Activated T-helper 1 cell treated with anti-CD3 and anti-CD28 coated beads, Interleukin-12 subunit alpha, Interleukin-12 subunit beta, Interleukin-2, Interleukin-4 antibody, amounts not matched to agents 30 ng/mL and 10 ng/mL and 1 ng/mL, durations not matched to agents 14 hours and 24 hours and 36 hours (primary cell): ENCODE results near the gene ACAA1. TPM values are rescaled to one million over a fixed set of nuclear protein-coding genes. Genes with fewer than 3 reads are reported as not detected.

Experiments
- DNase-seq: peaks from one replicate; pipeline ENCODE4 v3.0.0; 2021; ENCODE audit warnings: low spot score
- H3K27ac Mint-ChIP-seq: one replicate; pipeline ENCODE4 v1.8.0; 2021; ENCODE audit warnings: mild to moderate bottlenecking, mixed read lengths
- H3K27me3 Mint-ChIP-seq: one replicate; pipeline ENCODE4 v1.8.0; 2022; ENCODE audit warnings: mild to moderate bottlenecking, moderate library complexity, mixed read lengths; ENCODE audit not compliant: insufficient read depth
- H3K36me3 Mint-ChIP-seq: one replicate; pipeline ENCODE4 v1.8.0; 2021; ENCODE audit warnings: low read depth, mixed read lengths
- H3K4me1 Mint-ChIP-seq: one replicate; pipeline ENCODE4 v1.8.0; 2021; ENCODE audit warnings: low read depth, mixed read lengths
- H3K4me3 Mint-ChIP-seq: one replicate; pipeline ENCODE4 v1.8.0; 2021; ENCODE audit warnings: mild to moderate bottlenecking, moderate library complexity, mixed read lengths
- H3K9me3 Mint-ChIP-seq: one replicate; pipeline ENCODE4 v1.8.0; 2021; ENCODE audit warnings: mixed read lengths
- intact Hi-C: fragments of 100-400 bp; cut with micrococcal nuclease; formaldehyde crosslinking; loops from one replicate; pipeline ENCODE4 v1.15.1; 2024
- total RNA-seq: library from RNA; stranded (reverse); gene quantifications from 2 replicates; pipeline ENCODE4 v1.2.3, GENCODE V29; 2022

ACAA1 gene
- total RNA-seq, 1 donor from 2014 or later, result 69.3 TPM

DNA sequence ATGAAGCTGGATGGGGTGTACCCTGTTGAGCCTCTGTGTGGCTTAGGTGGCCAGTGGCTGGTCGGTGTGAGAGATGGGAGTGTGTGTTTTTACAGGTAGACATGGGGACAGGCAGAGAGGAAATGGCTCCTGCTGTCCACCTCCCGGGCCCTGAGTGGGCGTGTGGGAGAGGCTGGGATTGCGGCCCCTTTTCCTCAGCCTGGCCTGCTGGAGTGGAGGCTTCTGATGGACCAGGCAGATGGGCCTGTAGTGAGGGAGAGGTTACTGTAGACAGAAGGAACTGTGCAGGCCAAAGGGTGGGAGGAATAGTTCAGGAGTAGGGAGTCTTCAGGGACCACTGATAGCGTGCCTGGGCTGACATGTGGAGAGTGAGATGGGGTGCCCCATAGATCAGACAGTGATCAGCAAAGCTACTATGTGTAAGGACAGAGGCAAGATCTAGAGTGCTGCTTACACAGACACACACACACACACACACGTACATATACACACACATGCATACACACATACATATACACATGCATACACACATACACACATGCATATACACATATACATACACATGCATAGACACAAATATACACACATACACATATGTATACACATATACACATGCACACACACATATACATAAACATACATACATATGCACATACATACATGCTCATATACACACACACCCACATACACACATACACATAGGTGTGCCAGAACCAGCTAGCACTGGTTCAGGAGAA lies 26.4 kb downstream of the ACAA1 start:
- peaks cover 4% of the 10 kb centered on the region for H3K9me3 Mint-ChIP-seq
- no peak overlapping the region for H3K27ac Mint-ChIP-seq
- DNase-seq, result no peak
- H3K36me3 Mint-ChIP-seq, result no peaks in the 10 kb centered on the region
- no peak overlapping the region for H3K4me3 Mint-ChIP-seq
- peaks cover 6% of the 10 kb centered on the region for H3K27me3 Mint-ChIP-seq
- intact Hi-C loops, result no loop called here
- no peaks in the 10 kb centered on the region for H3K4me1 Mint-ChIP-seq

DNA sequence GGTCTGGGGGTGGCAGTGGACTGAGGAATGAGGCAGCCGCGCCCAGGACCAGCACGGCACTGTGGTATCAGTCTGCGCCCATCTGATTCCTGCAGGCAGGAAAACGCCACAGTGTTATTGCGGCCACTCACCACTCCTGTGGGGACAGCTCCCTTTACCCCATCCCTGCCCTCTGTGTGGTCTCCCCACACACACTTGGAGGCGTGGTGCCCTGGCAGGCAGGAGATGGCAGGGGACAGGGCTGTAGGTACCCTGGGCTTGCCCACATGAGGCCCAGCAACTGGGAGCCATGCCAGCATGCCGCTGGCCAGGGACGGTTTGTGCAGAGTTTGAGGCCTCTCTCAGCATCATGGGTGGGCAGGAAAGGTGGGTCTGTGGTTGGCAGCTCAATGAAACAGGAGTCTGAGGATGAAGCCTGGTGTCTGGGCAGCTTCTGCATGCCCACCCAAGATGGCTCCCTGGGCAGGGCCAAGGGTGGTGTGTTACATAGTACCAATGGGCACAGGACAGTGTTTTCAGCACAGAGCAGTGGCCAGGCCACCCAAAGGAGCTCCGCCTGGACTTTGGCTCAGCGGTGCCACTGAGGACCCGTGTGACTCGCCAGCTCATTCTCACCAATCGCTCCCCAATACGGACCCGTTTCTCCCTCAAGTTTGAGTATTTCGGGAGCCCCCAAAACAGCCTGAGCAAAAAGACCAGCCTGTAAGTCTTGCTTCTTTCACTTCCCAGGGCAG lies 27.2 kb downstream of the ACAA1 start:
- intact Hi-C loops, result no loop called here
- DNase-seq, result no peak
- no peaks in the 10 kb centered on the region for H3K36me3 Mint-ChIP-seq
- H3K27me3 Mint-ChIP-seq, result peaks cover 10% of the 10 kb centered on the region
- no peaks in the 10 kb centered on the region for H3K4me1 Mint-ChIP-seq
- no peak overlapping the region for H3K27ac Mint-ChIP-seq
- peaks cover 5% of the 10 kb centered on the region for H3K9me3 Mint-ChIP-seq
- no peak overlapping the region for H3K4me3 Mint-ChIP-seq

DNA sequence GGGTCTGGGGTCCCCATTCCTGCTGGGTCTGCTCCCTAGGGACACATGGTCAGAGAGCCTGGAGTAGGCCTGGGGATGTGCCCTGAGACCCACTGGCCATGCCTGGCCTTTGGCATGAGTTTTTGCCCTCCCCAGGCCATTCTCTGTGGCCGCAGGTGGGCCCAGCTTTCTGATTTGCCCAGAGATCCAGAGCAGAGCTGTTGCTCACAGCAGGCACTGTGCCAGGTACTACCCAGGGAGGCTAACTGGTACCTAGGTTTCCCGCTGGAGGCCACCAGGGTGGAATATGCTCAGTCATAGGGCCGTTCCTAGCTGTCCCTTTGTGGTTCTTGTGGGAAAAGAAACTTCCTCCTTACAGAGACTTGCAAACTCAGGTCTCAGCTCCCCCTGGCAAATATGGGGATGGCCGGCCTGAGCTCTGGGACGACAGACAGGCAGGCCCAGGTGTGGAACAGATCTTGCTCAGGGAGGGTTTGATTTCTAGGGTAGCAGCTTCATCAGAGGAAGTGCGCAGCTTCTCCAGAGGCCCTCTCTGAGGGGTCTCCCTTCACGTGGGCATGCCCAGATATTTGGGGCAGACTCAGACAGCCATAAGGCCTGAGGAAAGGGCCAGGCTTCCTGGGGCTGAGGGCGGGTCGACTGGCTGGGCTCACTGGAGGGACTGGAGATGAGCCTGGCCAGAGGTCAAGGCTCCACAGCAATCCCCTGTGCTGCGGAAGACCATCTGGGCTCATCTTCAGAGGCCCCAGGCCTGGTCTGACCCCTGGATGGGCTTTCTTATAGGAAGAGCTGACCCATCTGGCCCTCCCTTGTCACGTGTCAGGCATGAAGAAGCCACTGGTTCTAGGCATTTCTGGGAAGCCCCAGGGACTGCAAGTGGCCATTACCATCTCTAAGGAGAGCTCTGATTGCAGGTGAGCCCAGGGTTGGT lies 28.0 kb downstream of the ACAA1 start:
- no peak for DNase-seq
- Mint-ChIP-seq H3K4me3 (no peak overlapping the region), H3K27me3 (peaks cover 11% of the 10 kb centered on the region), H3K36me3 (no peaks in the 10 kb centered on the region), H3K27ac (no peak overlapping the region), H3K4me1 (no peaks in the 10 kb centered on the region), H3K9me3 (peaks cover 5% of the 10 kb centered on the region)
- intact Hi-C loops, result no loop called here

DNA sequence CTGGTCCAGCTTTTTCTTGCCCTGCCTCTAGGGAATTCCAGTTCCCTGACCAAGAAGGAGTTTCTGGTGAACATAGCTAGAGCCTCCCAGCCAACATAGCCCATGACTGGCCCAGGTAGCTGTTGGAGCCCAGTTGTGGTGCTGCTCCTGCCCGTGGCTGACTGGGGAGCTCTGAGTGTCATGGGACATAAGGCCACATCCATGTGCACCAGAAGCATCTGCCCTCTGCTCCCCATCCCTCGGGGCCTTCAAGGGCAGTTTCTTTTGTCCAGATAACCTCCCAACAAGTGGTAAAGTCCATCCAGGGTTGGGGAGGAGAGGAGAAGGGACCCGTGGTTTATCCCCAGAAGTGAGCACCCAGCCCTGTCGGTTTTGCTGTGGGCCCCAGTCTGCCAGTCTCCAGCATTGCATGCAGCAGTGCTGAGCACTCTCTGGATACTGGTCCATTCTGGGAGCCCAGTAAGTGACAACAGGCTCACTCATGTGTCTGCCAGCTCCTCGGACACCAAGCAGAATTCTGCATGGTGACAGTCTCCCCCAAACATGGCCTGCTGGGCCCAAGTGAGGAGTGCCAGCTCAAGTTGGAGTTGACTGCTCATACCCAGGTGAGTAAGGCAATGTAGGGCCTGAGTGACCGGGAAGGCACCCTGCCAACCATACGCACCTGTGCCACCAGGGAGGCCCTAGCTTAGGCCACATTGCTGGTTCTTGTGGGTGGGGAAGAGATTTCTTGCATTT lies 28.8 kb downstream of the ACAA1 start:
- intact Hi-C loops, result no loop called here
- no peak overlapping the region for H3K27ac Mint-ChIP-seq
- peaks cover 5% of the 10 kb centered on the region for H3K9me3 Mint-ChIP-seq
- no peaks in the 10 kb centered on the region for H3K4me1 Mint-ChIP-seq
- no peak overlapping the region for H3K4me3 Mint-ChIP-seq
- DNase-seq, result no peak
- H3K27me3 Mint-ChIP-seq, result peaks cover 11% of the 10 kb centered on the region
- H3K36me3 Mint-ChIP-seq, result no peaks in the 10 kb centered on the region

DNA sequence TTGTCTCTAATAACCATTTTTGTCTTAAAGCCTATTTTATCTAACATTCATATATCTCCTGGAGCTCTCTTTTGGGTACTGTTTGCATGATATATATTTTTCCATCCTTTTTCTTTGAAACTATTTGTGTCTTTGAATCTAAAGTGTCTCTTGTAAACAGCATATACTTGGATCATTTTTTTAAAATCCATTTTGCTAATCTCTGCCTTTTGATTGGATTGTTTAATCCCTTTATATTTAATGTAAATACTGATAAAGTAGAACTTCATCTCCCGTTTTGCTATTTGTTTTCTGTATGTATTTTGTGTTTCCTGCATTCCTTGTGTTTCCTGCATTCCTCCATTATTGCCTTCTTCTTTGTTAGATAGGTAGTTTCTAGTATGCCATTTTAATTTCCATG lies 31.4 kb downstream of the ACAA1 start:
- H3K9me3 Mint-ChIP-seq, result peaks cover 5% of the 10 kb centered on the region
- intact Hi-C loops, result no loop called here
- H3K36me3 Mint-ChIP-seq, result no peaks in the 10 kb centered on the region
- H3K4me1 Mint-ChIP-seq, result no peaks in the 10 kb centered on the region
- DNase-seq, result no peak
- H3K27ac Mint-ChIP-seq, result no peak overlapping the region
- H3K4me3 Mint-ChIP-seq, result no peak overlapping the region
- peaks cover 18% of the 10 kb centered on the region for H3K27me3 Mint-ChIP-seq

DNA sequence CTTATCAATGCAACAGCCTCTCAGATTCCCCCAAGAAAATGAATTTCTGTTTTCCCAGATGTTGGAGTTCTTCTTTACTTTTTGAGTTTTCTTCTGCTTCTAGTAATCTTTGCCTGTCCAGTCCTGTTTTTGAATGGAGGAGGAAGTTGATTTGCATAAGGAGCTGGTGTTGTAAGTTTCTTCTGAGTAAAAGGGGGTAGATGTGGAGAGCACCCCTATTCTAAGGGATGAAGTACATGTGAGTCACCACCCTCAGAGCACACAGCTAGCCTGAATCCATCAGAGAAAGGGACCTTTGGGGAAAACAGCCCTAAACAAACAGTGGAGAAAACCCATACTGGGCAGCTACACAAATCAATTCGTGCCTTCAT lies 34.5 kb downstream of the ACAA1 start:
- DNase-seq, result no peak
- H3K4me3 Mint-ChIP-seq, result no peak overlapping the region
- no peaks in the 10 kb centered on the region for H3K4me1 Mint-ChIP-seq
- peaks cover 23% of the 10 kb centered on the region for H3K27me3 Mint-ChIP-seq
- H3K9me3 Mint-ChIP-seq, result peaks cover 5% of the 10 kb centered on the region
- intact Hi-C loops, result no loop called here
- H3K36me3 Mint-ChIP-seq, result no peaks in the 10 kb centered on the region
- H3K27ac Mint-ChIP-seq, result no peak overlapping the region

DNA sequence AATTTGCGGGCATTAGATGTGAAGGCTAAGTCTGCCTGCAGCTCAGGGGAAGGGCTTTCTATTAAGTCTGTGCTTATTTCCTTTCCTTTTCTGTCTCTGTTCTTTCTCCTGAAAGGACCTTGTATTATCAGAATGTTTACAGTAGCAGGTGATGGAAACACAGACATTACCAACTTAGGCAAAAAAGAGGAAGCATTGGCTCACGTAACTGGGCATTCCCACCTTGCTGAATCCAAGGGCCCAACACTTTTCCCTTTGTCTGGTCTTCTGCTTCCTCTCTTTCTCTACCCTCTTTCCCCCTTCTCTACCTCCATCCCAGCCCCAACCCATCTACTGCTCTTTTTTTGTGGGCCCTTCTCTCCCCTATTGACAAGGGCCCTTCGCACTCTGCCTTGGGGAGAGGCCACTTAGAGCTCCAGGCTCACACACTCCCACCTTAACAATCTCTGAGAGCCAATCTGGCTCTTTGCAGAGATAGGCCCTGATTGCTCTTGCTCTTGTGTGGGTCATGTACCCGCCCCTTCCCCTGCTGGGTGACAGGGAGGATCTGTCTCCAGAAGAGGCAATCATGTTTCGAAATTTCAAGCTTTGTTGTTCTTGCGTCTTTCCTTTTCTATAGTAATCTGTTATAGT lies 35.0 kb downstream of the ACAA1 start:
- H3K27ac Mint-ChIP-seq, result no peak overlapping the region
- peaks cover 23% of the 10 kb centered on the region for H3K27me3 Mint-ChIP-seq
- DNase-seq, result no peak
- no peaks in the 10 kb centered on the region for H3K4me1 Mint-ChIP-seq
- no peaks in the 10 kb centered on the region for H3K36me3 Mint-ChIP-seq
- intact Hi-C loops, result no loop called here
- H3K4me3 Mint-ChIP-seq, result no peak overlapping the region
- H3K9me3 Mint-ChIP-seq, result peaks cover 5% of the 10 kb centered on the region

DNA sequence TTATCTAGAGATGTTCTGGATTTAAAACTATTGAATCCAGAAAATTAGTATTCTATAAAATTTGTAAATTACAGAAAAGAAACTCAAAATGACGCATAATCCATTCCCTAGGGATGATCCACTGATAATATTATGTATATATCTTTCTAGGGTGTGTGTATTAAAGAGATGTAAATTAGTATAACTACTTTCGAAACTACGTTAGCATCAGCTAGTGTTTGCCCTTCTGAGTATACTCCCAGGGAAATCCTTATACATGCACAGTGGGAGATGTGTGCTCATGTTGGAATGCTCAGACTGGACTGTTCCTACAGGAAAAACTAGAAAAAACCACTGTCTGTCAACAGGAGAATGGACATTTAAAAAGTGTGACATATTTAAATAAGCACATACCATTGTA lies 36.4 kb downstream of the ACAA1 start:
- Mint-ChIP-seq H3K36me3 (no peaks in the 10 kb centered on the region), H3K9me3 (peaks cover under 1% of the 10 kb centered on the region), H3K27ac (no peak overlapping the region), H3K4me3 (no peak overlapping the region), H3K4me1 (no peaks in the 10 kb centered on the region), H3K27me3 (peaks cover 17% of the 10 kb centered on the region)
- intact Hi-C loops, result no loop called here
- DNase-seq, result no peak

DNA sequence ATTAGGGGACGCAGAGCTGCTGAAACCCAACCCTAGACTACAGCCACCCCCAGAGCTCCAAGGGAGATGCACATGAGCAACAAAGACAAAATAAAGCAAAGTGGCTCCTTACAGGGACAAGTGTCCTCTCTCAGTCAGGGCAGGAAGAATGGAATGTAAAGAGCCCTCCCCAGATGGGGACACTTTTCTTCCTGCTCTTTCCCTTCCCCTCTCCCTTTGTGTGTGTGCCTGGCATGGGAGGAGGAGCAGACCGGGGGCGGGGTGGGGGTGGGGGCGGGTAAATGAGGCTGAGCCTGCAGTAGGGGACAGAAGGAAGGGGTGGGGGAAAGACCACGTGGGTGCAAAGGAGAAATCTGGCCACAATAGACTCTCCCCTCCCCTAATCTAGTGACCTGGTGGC lies 37.4 kb downstream of the ACAA1 start:
- H3K9me3 Mint-ChIP-seq, result no peaks in the 10 kb centered on the region
- DNase-seq, result no peak

DNA sequence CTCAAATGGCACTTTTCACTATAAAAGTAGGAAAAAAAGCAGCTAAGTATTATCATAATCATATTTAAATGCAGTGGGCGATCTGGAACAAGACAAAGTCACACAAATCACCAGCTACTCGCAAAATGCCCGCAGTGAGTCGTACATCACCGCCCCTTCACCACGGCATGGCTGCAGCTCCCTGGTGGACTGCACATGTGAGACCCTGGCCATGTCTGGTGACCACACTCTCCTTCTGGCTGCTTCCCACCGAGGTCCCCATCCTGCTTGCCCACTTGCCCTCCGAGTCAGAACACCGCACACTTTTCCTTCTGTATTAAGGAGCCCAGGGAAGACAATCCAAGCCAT lies 38.6 kb downstream of the ACAA1 start:
- H3K4me1 Mint-ChIP-seq, result no peaks in the 10 kb centered on the region
- intact Hi-C loops, result no loop called here

More for the DNA sequence above, 37.4 kb downstream of the ACAA1 start:
- H3K27me3 Mint-ChIP-seq, result peaks cover 11% of the 10 kb centered on the region
- no peak overlapping the region for H3K27ac Mint-ChIP-seq
- H3K4me1 Mint-ChIP-seq, result no peaks in the 10 kb centered on the region
- H3K4me3 Mint-ChIP-seq, result no peak overlapping the region
- no peaks in the 10 kb centered on the region for H3K36me3 Mint-ChIP-seq
- intact Hi-C loops, result no loop called here

DNA sequence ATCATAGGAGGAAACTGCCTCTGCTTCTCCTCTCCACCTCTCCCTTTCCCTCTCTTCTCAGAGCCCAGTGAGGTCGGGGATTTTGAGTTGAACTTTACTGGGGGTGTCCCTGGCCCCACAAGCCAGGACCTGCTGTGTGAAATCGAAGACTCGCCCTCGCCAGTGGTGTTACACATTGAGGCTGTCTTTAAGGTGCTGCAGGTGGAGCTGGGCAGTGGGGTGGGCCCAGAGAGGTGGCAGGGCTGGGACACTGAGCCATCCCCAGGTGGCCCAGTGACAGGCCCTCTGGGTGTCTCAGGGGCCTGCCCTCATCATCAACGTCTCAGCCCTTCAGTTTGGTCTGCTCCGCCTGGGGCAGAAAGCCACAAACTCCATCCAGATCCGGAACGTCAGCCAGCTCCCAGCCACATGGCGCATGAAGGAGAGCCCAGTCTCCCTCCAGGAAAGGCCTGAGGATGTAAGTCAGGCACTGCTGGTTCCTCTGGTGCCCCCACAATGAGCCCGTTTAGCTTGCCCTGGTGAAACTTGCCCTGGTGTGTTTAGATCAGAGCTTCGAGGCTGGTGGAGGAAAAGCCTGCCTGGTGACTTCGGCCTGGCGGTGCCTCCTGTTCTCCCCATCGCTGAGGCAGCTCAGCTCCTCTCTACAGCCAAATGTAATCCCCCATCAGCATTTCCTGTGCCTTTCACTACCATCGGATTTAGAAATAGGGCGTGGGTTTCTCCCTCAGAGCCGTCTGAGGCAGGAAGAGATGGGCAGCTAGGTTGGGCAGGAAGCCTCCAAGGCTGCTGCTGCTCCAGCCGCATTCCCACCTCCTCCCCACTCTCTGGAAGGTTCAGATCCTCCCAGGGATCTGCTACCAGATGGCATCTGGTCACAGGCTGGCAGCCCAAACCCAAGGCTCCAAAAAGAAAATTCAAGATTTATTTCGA lies 39.2 kb downstream of the ACAA1 start:
- peaks cover 11% of the 10 kb centered on the region for H3K27me3 Mint-ChIP-seq
- DNase-seq, result no peak
- intact Hi-C loops, result no loop called here
- H3K27ac Mint-ChIP-seq, result no peak overlapping the region
- no peaks in the 10 kb centered on the region for H3K4me1 Mint-ChIP-seq
- no peaks in the 10 kb centered on the region for H3K36me3 Mint-ChIP-seq
- no peak overlapping the region for H3K4me3 Mint-ChIP-seq
- no peaks in the 10 kb centered on the region for H3K9me3 Mint-ChIP-seq

More for the DNA sequence above, 38.6 kb downstream of the ACAA1 start:
- Mint-ChIP-seq H3K27ac (no peak overlapping the region), H3K4me3 (no peak overlapping the region), H3K27me3 (peaks cover 11% of the 10 kb centered on the region), H3K9me3 (no peaks in the 10 kb centered on the region), H3K36me3 (no peaks in the 10 kb centered on the region)
- no peak for DNase-seq
